A172 (cell line): ENCODE measurements around the gene DLGAP4. TPM values are rescaled to one million over a fixed set of nuclear protein-coding genes. Genes with fewer than 3 reads are reported as not detected.

Experiments
- DNase-seq: peaks from one replicate; pipeline ENCODE4 v3.0.0-alpha.2; 2015; ENCODE audit warnings: low spot score
- total RNA-seq: library from RNA; depleted of rRNA; stranded (reverse); fragments of >200 nt; shearing (Covaris generic); gene quantifications from 2 replicates; pipeline ENCODE4 v1.2.3, GENCODE V29; 2014

The DLGAP4 gene
- total RNA-seq, 1 experiment from 2014 or later, result 29.6 TPM

GRCh38 chr20:36308986-36309385 is 2.8 kb downstream of the DLGAP4 start:
- DNase-seq, result no peak

DNA sequence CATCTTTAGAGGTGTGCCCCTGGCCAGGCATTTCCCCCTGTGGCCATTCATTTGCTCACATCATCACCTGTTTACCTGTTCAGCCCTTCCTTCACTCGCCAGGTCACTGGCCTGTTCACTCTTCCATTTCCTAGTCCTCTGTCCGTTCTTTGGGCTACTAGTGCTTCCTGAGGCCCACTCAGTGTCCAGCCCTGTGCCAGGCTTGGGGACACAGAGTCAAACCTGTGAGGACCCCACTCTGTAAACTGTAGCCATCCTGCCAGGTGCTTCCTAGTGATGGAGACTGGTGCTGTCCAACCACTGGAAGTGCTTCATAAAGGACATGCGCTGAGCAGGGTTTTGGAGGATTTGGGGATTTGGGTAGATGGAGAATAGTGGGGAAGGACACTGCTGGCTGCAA is 3.5 kb downstream of the DLGAP4 start:
- DNase-seq, result no peak

GRCh38 chr20:36310215-36310981 is 4.3 kb downstream of the DLGAP4 start:
- no peak for DNase-seq

DNA sequence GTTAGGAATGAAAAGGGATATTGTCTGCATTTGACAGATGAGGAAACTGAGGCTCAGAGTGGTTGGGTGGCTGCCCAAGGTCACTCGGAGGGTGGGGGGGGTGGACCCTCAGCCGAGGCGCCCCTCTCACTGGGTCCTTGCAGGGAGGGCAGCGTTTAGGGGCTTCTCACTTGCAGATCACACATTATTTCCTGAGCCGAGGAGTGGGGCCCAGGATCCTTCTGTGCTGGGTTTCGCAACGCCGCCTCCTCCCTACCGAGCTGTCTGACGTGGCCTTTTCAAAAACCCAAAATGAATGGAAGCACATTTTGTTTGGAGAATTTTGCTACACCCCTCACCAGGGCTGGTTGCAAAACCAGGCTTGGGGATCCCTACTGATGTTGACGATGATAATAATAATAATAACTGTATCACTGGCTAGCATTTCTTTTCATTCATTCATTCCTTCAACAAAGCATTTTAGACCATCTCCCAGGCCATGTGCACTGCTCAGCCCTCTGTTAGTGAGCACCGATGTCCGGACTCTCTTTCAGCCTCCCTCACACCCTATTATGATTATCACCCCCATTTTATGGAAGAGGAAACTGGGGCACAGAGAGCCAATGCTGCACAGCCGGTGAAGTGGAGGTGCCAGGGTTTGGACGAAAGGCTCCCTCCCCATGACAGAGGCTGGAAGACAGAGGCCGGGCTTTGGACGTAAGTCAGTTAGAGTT is 5.2 kb downstream of the DLGAP4 start:
- no peak for DNase-seq

- no peak for DNase-seq
Measured at GRCh38 chr20:36311854-36312723, 6.0 kb downstream of the DLGAP4 start.

DNA sequence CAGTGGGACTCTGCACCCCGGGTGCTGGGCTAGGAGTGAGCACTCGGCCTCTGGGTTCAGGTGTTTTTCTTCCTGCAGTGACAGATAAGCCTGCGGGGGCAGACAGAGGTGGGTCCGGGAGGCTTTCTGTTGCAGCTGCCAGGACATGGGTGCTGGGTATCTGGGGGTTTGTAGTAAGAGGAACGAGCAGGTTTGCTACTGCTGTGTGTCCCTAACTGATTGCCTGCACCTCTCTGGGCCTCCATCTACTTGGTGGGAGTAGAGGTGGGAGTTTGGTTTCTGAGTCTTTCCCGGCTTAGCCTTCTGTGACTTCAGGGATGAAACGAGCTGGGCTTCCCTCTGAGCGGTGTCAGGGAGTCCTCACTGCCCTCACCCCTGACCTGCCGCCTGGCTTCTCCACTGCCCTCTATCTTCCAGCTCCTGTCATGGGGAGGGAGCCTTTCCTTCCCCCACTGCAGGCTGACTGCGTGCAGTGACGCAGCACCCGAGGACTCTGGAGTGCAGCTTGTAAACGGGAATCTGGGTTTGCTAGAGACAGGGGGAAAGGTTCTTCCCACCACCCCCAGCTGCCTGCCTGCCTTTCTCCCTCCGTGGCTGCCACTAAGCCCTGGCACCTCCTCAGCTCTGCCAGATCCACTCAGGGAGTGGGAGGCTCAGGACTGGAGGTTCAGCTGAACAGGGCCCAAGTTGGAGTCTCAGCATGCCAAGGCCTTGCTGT is 6.7 kb downstream of the DLGAP4 start:
- no peak for DNase-seq

DNA sequence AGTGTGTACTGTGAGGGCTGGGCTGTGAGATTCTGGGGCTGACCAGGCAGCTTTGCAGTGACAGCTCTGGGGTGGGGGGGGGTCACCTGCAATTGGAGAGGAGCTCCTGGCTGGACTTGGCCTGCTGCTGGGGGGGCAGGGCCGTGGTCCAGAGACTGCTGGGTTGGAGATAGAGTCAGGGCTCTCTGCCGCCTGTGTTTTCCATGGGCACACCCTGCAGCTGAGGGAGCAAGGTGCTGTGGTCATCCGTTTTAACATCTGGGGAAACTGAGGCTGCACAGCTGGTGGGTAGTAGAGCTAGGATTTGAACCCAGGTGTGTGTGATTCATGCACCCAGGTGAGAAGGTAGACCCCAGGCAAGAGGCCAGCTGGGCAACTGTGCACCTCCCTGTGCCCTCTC is 7.3 kb downstream of the DLGAP4 start:
- DNase-seq, result no peak

DNA sequence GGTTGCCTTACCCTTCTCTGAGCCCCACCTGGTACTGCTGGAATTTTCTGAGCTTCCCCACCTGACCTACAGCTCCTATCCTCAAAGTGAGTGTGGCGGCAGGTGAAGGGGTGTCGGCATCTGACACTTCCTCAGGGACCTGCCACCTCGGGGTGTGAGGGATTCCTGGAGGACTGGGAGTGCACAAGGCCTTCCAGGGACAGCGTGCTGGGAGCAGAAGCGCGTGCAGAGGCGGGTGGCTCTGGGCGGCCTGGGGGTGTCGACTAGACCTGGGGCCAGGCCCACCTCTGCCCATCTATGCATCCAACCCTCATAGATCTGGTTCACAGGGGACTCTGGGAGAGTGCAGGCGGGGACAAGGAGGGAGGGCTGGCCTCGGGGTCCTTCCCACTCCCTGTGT is 7.8 kb downstream of the DLGAP4 start:
- no peak for DNase-seq

DNA sequence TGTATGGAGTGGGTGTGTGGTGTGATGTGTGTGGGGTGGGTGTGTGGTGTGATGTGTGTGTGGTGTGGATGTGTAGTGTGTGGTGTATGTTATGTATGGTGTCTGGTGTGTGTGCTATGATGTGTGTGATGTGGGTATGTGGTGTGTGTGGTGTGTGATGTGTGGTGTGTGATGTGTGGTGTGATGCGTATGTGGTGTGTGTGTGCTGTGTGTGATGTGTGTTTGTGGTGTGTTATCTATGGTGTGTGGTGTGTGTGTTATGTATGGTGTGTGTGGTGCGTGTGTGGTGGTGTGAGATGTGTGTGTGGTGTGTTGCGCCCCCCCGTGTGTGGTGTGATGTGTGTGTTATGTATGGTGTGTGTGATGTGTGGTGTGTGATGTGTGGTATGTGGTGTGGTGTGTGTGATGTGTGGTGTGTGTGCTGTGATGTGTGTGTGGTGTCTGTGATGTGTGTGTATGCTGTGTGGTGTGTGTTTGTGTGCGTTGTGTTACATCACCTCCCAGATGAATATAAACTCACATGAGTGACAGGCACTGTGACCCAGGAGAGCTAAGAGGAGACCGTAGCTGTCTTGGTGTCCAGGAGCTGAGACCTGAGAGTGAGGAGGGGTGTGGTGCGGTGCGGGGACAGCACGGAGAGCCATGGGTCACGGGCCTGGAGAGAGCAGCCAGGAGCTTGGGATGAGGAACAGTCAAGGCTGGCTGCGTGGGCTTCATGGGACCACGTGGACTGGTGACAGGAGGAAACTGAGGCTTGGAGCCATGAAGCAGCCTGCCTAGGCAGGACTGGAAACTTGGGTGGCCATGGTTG is 8.8 kb downstream of the DLGAP4 start:
- DNase-seq, result no peak

DNA sequence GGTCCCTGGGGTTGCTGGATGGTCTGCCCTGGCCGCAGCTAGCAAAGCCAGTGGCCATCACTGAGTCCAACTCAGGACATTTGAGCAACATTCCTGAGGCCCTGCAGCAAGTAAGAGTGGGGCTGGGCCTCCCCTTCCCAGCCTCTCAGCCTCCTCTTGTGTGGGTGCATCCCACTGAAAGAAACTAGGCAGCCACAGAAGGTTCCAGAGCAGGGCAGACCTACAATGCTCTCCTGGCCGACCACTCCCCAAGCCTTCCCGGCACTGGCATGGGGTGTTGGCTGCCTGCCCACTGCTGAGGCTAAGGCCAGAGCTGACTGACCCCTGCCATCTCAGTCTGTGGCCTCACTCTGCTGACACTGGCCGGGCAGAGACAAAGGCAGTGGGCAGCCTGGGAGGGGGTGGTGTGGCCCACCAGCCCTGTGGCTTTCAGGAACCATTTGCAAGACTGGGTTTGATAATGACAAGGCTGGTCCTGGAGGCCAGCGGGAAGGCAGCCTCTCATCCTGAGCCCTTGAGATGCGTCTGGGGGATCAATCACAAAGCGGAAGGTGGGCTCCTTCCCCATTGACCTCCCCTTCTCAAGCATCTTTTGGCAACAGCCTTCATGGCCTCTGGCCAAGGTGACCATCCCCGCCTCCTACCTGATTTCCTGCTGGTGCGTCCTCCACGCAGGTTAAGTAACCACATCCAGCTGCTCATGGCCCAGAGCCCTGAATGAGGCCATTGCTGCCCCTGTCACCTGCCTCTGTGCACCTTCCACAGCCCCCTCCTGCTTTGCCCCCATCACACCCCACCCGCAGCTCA is 9.6 kb downstream of the DLGAP4 start:
- no peak for DNase-seq

GRCh38 chr20:36317675-36318074 is 11.5 kb downstream of the DLGAP4 start:
- DNase-seq, result no peak

- DNase-seq, result no peak
Measured at GRCh38 chr20:36318166-36318565, 12.0 kb downstream of the DLGAP4 start.

DNA sequence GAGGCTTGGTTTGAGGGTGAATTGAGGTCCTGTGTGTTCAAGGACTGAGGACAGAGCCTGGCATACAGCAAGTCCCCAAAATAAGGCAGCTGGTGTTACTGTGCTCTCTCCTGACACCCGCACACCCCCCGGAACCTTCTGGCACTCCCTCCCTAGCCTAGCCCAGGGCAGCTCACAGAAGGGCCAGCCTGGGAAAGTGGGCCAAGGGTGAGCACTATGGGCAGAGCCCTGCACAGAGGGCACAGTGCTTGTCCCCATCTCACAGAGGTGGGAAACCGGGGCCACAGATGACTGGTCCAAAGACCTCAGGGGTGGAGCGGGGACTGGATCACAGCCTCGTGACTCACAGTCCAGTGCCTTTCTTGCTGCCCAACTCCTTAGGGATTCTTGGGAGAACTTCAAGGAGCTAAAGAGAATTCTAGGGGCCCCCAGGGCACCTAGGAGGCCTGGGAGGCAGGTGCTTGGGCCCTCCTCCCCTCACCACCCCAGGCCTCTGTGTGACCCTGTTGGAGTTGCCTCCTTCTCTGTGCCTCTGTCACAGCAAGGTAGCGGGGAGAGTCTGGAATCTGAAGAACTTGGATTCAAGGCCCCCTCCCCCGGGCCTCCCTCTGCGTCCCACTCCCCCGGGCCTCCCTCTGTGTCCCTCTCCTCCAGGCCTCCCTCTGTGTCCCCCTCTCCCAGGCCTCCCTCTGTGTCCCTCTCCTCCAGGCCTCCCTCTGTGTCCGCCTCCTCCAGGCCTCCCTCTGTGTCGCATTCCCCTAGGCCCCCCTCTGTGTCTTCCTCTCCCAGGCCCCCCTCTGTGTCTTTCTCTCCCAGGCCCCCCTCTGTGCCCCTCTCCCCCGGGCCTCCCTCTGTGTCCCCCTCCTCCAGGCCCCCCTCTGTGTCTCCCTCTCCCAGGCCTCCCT is 13.5 kb downstream of the DLGAP4 start:
- DNase-seq, result no peak

- DNase-seq, result no peak
Measured at GRCh38 chr20:36320261-36320897, 14.2 kb downstream of the DLGAP4 start.

DNA sequence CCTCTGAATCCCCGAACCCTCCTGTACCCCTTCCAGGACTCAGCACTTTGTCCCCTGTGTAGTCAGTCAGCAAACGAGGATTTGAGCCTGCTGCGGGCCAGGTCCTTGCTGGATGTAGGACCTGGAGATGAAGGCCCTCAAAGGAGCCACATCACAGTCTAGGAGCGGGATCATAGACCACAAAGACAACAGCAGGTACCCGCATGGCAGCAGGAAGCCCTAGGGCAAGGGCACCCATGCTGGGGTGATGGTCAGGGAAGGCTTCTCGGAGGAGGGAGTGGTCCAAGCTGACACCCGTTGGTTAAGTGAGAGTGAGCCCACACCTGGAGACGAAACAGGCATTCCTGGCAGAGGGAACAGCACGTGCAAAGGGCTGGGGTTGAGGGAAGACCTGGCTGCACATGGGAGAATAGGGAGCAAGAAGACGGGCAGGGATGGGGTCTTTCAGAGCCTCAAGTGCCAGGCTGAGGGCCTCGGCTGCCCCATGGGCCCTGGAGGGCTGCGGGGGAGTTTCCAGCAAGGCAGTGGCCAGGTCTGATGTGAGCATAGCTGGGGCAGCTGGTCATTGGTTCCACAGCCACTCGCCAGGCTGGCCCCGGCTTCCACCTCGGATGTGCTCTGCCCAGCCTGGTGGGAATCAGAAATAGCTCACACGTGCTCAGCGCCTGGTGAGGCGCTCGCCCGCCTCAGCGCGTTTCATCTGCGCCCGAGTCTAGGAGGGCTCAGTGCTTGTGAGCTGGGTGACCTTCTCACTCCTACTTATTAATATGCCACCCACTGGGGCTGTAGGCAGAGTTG is 15.0 kb downstream of the DLGAP4 start:
- no peak for DNase-seq

- DNase-seq, result no peak
Measured at GRCh38 chr20:36322131-36322530, 16.0 kb downstream of the DLGAP4 start.

DNA sequence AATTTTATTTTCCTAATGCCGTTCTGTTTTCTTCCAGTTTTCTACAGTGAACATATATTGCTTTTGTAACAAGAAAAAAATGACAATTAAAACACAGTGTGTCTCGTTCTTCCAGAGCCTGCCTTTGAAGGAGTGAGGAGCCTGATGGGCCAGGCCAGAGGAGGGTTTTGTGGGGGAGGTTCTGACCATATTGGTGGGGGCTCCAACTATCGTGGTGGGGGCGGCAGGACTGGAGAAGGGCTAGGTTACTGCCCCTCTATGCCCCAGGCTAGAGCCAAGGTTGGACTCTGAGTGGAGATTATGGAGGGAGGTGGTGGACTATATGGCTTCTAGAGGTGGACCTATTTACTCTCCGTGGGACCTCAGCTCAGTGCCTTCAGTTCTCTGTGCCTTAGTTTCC is 24.0 kb downstream of the DLGAP4 start:
- DNase-seq, result no peak

- no peak for DNase-seq
Measured at GRCh38 chr20:36331209-36331608, 25.1 kb downstream of the DLGAP4 start.
